Glutamatergic neuron (in vitro differentiated cells): ENCODE data around the gene LTBP2. TPM values are rescaled to one million over a fixed set of nuclear protein-coding genes. Genes with fewer than 3 reads are reported as not detected.

Source experiments
- DNase-seq: peaks from one replicate; pipeline ENCODE4 v3.0.0; 2022
- H3K27ac Mint-ChIP-seq: one replicate; pipeline ENCODE4 v1.8.0; 2020; ENCODE audit warnings: mild to moderate bottlenecking, mixed read lengths, inconsistent platforms; ENCODE audit not compliant: unreplicated experiment
- H3K27me3 Mint-ChIP-seq: one replicate; pipeline ENCODE4 v1.8.0; 2020; ENCODE audit warnings: mild to moderate bottlenecking, moderate library complexity, mixed read lengths, inconsistent platforms; ENCODE audit not compliant: unreplicated experiment
- H3K36me3 Mint-ChIP-seq: one replicate; pipeline ENCODE4 v1.8.0; 2020; ENCODE audit warnings: mild to moderate bottlenecking, mixed read lengths, inconsistent platforms; ENCODE audit not compliant: unreplicated experiment
- H3K4me1 Mint-ChIP-seq: one replicate; pipeline ENCODE4 v1.8.0; 2020; ENCODE audit warnings: mild to moderate bottlenecking, low read depth, mixed read lengths, inconsistent platforms; ENCODE audit not compliant: unreplicated experiment
- H3K4me3 Mint-ChIP-seq: one replicate; pipeline ENCODE4 v1.8.0; 2020; ENCODE audit warnings: mild to moderate bottlenecking, mixed read lengths, inconsistent platforms; ENCODE audit not compliant: unreplicated experiment
- H3K9me3 Mint-ChIP-seq: one replicate; pipeline ENCODE4 v1.8.0; 2020; ENCODE audit warnings: mild to moderate bottlenecking, moderate library complexity, mixed read lengths, inconsistent platforms; ENCODE audit not compliant: unreplicated experiment
- total RNA-seq: library from RNA; stranded (reverse); fragmentation: NEBNext Ultra II Directional; extraction: Animal tissue kit (Norgen Biotek cat#: 25700); gene quantifications from one replicate; pipeline ENCODE4 v1.2.1, GENCODE V29; 2021; ENCODE audit not compliant: unreplicated experiment
- TF ChIP-seq, protein P1 (sequence below): fragments of 200-600 bp; sonication (generic); IDR thresholded peaks from one replicate; pipeline ENCODE4 v1.5.0; 2021; ENCODE audit not compliant: partially characterized antibody, unreplicated experiment

The LTBP2 gene
- total RNA-seq, 1 donor from 2014 or later, result 1.2 TPM

DNA sequence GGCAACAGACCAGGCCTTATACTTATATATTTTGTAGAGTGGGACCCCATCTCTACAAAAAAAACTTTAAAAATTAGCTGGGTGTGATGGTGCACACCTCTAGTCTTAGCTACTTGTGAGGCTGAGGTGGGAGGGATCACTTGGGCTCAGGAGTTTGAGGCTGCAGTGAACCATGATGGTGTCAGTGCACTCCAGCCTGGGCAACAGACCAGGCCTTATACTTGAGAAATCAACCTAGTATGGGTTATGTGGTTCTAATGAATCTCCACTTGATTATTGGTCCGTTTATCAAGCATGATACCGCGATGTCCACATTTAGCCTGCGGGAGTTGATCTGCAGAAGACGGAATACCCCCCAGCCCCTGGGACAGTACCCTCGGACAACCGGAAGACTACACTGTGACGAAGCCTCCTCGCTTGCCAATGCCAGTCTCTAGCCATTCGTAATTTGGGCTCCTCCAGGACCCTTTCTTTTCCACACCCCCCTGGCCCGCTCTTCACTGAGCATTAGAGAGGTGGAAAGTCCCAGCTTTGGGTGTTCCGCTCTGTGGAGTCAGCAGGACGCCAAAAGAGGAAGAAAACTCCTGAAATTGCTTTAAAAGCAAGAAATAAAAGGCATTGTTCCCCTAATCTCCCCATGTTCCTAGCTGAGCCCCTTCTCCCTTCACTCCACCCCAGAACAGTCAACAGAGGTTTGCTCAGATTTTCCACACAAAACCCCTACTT is 19.4 kb downstream of the LTBP2 start:
- Mint-ChIP-seq H3K27ac (no peak overlapping the region), H3K27me3 (peaks cover 2% of the 10 kb centered on the region), H3K36me3 (no peaks in the 10 kb centered on the region), H3K9me3 (peaks cover 4% of the 10 kb centered on the region), H3K4me1 (peaks cover 4% of the 10 kb centered on the region), H3K4me3 (no peak overlapping the region)
- DNase-seq, result no peak
- TF ChIP-seq, protein P1, sequence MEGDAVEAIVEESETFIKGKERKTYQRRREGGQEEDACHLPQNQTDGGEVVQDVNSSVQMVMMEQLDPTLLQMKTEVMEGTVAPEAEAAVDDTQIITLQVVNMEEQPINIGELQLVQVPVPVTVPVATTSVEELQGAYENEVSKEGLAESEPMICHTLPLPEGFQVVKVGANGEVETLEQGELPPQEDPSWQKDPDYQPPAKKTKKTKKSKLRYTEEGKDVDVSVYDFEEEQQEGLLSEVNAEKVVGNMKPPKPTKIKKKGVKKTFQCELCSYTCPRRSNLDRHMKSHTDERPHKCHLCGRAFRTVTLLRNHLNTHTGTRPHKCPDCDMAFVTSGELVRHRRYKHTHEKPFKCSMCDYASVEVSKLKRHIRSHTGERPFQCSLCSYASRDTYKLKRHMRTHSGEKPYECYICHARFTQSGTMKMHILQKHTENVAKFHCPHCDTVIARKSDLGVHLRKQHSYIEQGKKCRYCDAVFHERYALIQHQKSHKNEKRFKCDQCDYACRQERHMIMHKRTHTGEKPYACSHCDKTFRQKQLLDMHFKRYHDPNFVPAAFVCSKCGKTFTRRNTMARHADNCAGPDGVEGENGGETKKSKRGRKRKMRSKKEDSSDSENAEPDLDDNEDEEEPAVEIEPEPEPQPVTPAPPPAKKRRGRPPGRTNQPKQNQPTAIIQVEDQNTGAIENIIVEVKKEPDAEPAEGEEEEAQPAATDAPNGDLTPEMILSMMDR, result no peak

DNA sequence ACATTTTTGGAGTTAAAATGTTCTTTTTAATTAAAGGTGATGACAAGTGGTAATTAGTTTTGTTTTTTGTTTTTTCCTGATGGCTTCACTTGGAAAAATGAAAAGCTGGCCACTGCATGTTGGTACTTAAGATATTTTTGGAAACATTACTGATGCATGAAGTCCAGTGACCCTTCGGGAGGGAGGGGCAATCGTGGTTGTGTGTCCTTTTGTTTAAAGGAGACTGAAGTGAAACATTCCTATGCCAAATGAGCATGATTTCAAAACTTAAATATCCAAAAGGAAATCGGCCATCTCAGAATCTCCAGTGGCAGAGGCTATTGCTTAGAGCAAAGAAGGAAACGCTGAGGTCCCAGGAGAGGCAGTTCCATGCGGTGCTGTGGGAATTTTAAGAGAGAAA is 20.1 kb downstream of the LTBP2 start:
- Mint-ChIP-seq H3K4me1 (peaks cover 9% of the 10 kb centered on the region), H3K27me3 (peaks cover 4% of the 10 kb centered on the region), H3K27ac (no peak overlapping the region), H3K4me3 (no peak overlapping the region), H3K36me3 (no peaks in the 10 kb centered on the region), H3K9me3 (peaks cover 4% of the 10 kb centered on the region)
- DNase-seq, result no peak
- TF ChIP-seq, protein P1, result no peak

DNA sequence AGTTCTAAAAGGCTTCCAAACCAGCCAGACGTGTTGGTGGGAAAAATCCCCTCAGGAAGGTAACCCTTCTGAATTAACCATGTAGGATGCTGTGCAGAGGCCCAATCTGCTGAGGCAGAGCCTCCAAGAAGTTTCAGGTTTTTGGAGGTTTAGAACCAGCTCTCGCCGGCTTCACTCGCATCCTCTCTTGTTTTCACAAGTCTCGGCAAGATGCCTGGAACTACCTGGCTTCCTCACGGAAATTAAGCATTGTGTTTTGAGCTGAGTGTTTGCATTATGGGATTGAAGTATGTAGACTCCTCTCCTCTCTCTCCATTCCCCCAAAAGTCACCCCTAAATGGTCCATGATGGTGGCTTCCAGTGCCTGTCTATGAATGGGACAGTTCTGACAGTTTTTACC is 20.6 kb downstream of the LTBP2 start:
- Mint-ChIP-seq H3K36me3 (no peaks in the 10 kb centered on the region), H3K27ac (no peak overlapping the region), H3K4me1 (peaks cover 9% of the 10 kb centered on the region), H3K27me3 (peaks cover 5% of the 10 kb centered on the region), H3K4me3 (no peak overlapping the region), H3K9me3 (peaks cover 4% of the 10 kb centered on the region)
- TF ChIP-seq, protein P1, result no peak
- DNase-seq, result no peak

DNA sequence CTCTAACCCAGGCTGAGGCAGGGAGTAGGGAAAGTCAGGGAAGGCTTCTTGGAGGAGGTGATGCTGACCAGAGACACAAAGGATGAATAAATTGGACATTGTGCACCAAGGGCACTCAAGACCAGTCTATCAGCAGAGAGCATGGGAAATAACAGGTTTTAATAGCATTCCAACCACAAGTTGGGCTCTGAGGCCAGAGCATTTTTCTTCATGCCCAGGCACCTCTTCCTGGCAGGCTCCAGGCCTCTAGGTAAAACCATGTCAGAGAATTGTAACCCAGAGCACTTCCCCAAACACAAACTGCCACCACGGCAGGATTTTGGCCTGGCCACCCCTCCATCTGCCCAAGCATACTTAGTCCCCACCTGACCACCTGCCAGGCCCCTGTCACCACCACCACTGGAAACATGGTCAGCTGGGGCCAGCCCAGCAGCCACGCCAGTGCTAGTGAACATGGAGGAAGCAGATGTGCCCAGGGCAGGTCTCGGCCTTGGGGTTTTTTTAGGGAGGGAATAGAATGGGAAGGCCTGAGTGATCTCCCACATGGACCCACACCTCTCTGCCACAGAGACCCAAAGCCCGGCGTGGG is 22.7 kb downstream of the LTBP2 start:
- DNase-seq, result no peak
- Mint-ChIP-seq H3K36me3 (peaks cover 4% of the 10 kb centered on the region), H3K4me1 (peaks cover 9% of the 10 kb centered on the region), H3K9me3 (peaks cover 2% of the 10 kb centered on the region), H3K4me3 (no peak overlapping the region), H3K27me3 (peaks cover 5% of the 10 kb centered on the region), H3K27ac (no peak overlapping the region)
- TF ChIP-seq, protein P1, result no peak

DNA sequence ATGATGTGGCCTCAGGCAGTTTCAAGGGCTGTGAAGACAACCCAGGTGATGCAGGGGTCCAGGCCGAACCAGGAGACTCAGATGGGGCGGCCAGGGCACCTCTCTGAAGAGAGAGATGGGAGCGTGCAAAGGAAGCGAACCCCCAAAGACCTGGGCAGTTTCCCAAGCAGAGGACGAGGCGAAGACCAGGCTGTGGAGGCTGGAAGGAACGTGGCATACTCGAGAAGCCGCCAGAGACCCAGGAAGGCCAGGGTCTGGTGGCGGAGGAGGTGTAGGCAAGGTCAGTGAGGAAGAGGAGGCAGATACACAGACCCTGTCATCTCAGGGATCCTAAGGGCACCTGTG is 24.7 kb downstream of the LTBP2 start:
- DNase-seq, result no peak
- peaks cover 2% of the 10 kb centered on the region for H3K9me3 Mint-ChIP-seq
- H3K27me3 Mint-ChIP-seq, result peaks cover 5% of the 10 kb centered on the region
- peaks cover 4% of the 10 kb centered on the region for H3K36me3 Mint-ChIP-seq
- no peak overlapping the region for H3K4me3 Mint-ChIP-seq
- TF ChIP-seq, protein P1, result no peak
- H3K4me1 Mint-ChIP-seq, result peaks cover 8% of the 10 kb centered on the region
- H3K27ac Mint-ChIP-seq, result peak overlapping the region; percentile 55
